Glutamatergic neuron (in vitro differentiated cells): Measurements from ENCODE around the gene KRTAP6-2. TPM values are rescaled to one million over a fixed set of nuclear protein-coding genes. Genes with fewer than 3 reads are reported as not detected.

ENCODE experiments used
- DNase-seq: peaks from one replicate; pipeline ENCODE4 v3.0.0; 2022
- H3K27ac Mint-ChIP-seq: one replicate; pipeline ENCODE4 v1.8.0; 2020; ENCODE audit warnings: mild to moderate bottlenecking, mixed read lengths, inconsistent platforms; ENCODE audit not compliant: unreplicated experiment
- H3K27me3 Mint-ChIP-seq: one replicate; pipeline ENCODE4 v1.8.0; 2020; ENCODE audit warnings: mild to moderate bottlenecking, moderate library complexity, mixed read lengths, inconsistent platforms; ENCODE audit not compliant: unreplicated experiment
- H3K36me3 Mint-ChIP-seq: one replicate; pipeline ENCODE4 v1.8.0; 2020; ENCODE audit warnings: mild to moderate bottlenecking, mixed read lengths, inconsistent platforms; ENCODE audit not compliant: unreplicated experiment
- H3K4me1 Mint-ChIP-seq: one replicate; pipeline ENCODE4 v1.8.0; 2020; ENCODE audit warnings: mild to moderate bottlenecking, low read depth, mixed read lengths, inconsistent platforms; ENCODE audit not compliant: unreplicated experiment
- H3K4me3 Mint-ChIP-seq: one replicate; pipeline ENCODE4 v1.8.0; 2020; ENCODE audit warnings: mild to moderate bottlenecking, mixed read lengths, inconsistent platforms; ENCODE audit not compliant: unreplicated experiment
- H3K9me3 Mint-ChIP-seq: one replicate; pipeline ENCODE4 v1.8.0; 2020; ENCODE audit warnings: mild to moderate bottlenecking, moderate library complexity, mixed read lengths, inconsistent platforms; ENCODE audit not compliant: unreplicated experiment
- long read RNA-seq: library from polyadenylated mRNA; unstranded; transcript quantifications from one replicate; pipeline ENCODE4 v2.0.0, GENCODE V29; 2020; ENCODE audit not compliant: unreplicated experiment
- total RNA-seq: library from RNA; stranded (reverse); fragmentation: NEBNext Ultra II Directional; extraction: Animal tissue kit (Norgen Biotek cat#: 25700); gene quantifications from one replicate; pipeline ENCODE4 v1.2.1, GENCODE V29; 2021; ENCODE audit not compliant: unreplicated experiment
- TF ChIP-seq, protein P1 (sequence below): fragments of 200-600 bp; sonication (generic); IDR thresholded peaks from one replicate; pipeline ENCODE4 v1.5.0; 2021; ENCODE audit not compliant: partially characterized antibody, unreplicated experiment

The KRTAP6-2 gene, protein sequence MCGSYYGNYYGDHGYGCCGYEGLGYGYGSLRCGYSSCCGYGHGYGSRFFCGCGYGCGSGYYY
- total RNA-seq = not detected
- long read RNA-seq = 0 reads

DNA sequence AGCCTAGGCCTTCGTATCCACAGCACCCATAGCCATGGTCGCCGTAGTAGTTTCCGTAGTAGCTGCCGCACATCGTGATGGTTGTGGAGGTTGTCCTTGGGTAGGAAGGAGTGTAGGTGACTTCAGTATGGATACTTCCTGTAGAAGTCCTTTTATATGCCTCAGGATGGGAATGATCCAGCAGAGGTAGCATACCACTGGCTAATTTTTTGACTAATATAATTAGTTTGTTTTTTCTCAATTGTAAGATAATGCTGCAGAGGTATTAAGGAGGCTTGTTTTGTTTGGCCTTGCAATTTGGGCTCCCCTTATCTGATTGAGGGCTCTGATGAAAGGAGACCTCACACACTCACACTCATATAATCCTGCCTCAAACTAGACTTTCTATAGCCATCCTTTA is at the start of gene KRTAP6-2:
KRTAP6-2 (minus strand) TSS at position 101 of the 400 bp plus-strand sequence; CDS start at position 73, 28 bp downstream.
- Mint-ChIP-seq H3K4me1 (no peaks in the 10 kb centered on the region), H3K27me3 (no peaks in the 10 kb centered on the region), H3K27ac (no peak within 1 kb of the TSS), H3K9me3 (no peaks in the 10 kb centered on the region), H3K4me3 (no peak within 1 kb of the TSS), H3K36me3 (no peaks in the 10 kb centered on the region)
- no peak for DNase-seq
- TF ChIP-seq, protein P1, sequence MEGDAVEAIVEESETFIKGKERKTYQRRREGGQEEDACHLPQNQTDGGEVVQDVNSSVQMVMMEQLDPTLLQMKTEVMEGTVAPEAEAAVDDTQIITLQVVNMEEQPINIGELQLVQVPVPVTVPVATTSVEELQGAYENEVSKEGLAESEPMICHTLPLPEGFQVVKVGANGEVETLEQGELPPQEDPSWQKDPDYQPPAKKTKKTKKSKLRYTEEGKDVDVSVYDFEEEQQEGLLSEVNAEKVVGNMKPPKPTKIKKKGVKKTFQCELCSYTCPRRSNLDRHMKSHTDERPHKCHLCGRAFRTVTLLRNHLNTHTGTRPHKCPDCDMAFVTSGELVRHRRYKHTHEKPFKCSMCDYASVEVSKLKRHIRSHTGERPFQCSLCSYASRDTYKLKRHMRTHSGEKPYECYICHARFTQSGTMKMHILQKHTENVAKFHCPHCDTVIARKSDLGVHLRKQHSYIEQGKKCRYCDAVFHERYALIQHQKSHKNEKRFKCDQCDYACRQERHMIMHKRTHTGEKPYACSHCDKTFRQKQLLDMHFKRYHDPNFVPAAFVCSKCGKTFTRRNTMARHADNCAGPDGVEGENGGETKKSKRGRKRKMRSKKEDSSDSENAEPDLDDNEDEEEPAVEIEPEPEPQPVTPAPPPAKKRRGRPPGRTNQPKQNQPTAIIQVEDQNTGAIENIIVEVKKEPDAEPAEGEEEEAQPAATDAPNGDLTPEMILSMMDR = no peak

DNA sequence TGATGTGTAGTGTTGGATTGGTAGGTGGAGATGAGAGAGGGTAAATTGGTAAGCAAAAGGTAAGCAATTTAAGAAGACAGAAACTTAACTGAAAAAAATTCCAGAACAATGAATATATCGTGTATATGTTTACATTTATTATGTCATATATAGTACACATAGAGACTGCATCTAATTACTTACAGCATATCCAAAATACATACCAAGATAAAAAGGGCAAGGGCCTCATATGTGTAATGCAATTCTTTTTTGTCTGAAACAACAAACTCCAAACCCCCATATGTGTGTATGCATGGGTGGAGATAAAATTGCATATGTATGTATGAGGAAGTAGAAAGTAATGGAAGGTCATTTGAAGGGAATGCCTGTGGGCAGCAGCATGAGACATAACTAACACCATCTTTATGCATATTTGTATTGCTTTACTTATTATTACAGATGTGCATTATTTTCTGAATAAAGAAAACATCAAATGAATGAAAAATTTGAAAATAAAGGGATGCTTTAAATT is 48.3 kb upstream of the KRTAP6-2 start:
- Mint-ChIP-seq H3K4me1 (no peaks in the 10 kb centered on the region), H3K4me3 (no peak overlapping the region), H3K27ac (no peak overlapping the region), H3K27me3 (no peaks in the 10 kb centered on the region), H3K9me3 (no peaks in the 10 kb centered on the region), H3K36me3 (no peaks in the 10 kb centered on the region)
- TF ChIP-seq, protein P1 = no peak
- no peak for DNase-seq

DNA sequence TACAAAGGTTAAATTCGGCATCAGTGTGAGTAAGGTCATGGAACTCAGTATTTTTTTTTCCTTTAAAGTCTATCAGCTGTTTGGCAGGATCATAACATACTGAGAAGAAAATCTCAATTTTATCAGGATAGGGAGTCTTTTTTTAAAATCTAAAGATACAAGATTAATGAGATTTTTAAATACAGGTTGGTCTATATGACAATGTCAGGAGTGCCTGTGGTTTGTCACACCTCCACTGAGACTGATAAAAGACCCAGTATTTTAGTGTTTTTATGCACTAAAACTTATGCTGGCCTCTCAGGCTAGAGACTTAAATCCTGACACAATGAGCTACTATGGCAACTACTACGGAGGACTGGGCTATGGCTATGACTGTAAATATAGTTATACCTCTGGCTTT is 43.9 kb upstream of the KRTAP6-2 start, which contains the start of gene KRTAP20-3:
KRTAP20-3 (plus strand) TSS at position 301 of the 400 bp plus-strand sequence.
- no peaks in the 10 kb centered on the region for H3K27me3 Mint-ChIP-seq
- H3K4me3 Mint-ChIP-seq = no peak within 1 kb of the TSS
- no peaks in the 10 kb centered on the region for H3K36me3 Mint-ChIP-seq
- no peak within 1 kb of the TSS for H3K27ac Mint-ChIP-seq
- H3K4me1 Mint-ChIP-seq = no peaks in the 10 kb centered on the region
- TF ChIP-seq, protein P1 = no peak
- no peak for DNase-seq
- no peaks in the 10 kb centered on the region for H3K9me3 Mint-ChIP-seq

DNA sequence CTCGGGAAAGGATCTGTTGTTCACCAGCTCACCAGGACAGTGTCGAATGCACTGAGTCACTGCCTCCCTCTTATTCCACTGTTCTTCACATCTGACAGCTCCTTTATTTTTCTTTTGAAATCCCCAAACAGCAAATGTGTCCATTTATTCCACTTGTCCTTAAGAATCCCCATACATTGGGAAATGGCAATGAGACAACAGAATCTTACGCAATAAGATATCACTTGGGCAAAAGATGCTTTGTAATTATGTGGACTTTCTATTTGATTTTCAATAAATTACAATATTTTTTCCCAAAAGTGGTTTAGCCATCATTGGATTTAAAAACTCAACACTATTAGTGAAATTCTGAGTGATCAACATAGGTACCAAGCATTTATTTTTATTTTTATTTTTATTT is 40.0 kb upstream of the KRTAP6-2 start:
- TF ChIP-seq, protein P1 = no peak
- DNase-seq = no peak
- H3K27ac Mint-ChIP-seq = no peak overlapping the region
- H3K27me3 Mint-ChIP-seq = no peaks in the 10 kb centered on the region
- no peaks in the 10 kb centered on the region for H3K36me3 Mint-ChIP-seq
- no peaks in the 10 kb centered on the region for H3K9me3 Mint-ChIP-seq
- no peaks in the 10 kb centered on the region for H3K4me1 Mint-ChIP-seq
- H3K4me3 Mint-ChIP-seq = no peak overlapping the region

DNA sequence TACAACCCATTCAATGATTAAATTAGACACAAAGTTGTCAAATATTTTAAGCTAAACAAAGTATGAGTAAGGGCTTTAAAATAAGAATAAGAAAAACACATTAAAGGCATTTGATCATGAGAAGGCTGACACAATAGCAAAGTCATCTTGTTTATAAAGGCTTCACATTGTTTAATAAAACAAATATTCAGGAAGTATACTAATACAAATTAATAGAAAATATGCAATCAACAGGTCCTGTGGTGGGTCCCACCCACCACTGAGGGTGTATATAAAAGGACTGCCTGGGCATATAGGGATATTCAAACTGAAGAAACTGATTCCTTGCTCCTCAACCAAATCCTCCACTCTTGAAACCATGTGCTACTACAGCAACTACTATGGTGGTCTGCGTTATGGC is 36.2 kb upstream of the KRTAP6-2 start, which contains the start of gene KRTAP20-2:
KRTAP20-2 (plus strand) TSS at position 301 of the 400 bp plus-strand sequence; CDS start at position 359, 58 bp downstream.
- H3K4me3 Mint-ChIP-seq = no peak within 1 kb of the TSS
- DNase-seq = no peak
- no peaks in the 10 kb centered on the region for H3K36me3 Mint-ChIP-seq
- H3K27ac Mint-ChIP-seq = no peak within 1 kb of the TSS
- H3K4me1 Mint-ChIP-seq = no peaks in the 10 kb centered on the region
- TF ChIP-seq, protein P1 = no peak
- H3K27me3 Mint-ChIP-seq = no peaks in the 10 kb centered on the region
- H3K9me3 Mint-ChIP-seq = no peaks in the 10 kb centered on the region
